CD4-positive, alpha-beta T cell treated with Interleukin-17A for 1 hour (primary cell): ENCODE data around the gene NGB.
"Not testable (repeated sequence)": the region's sequence is repeated elsewhere in the genome, so short reads cannot be mapped to it uniquely, and the experiment has no call there.

Experiments
- DNase-seq: peaks from one replicate; pipeline ENCODE4 v3.0.0-alpha.2; 2020

NGB gene, protein sequence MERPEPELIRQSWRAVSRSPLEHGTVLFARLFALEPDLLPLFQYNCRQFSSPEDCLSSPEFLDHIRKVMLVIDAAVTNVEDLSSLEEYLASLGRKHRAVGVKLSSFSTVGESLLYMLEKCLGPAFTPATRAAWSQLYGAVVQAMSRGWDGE

GRCh38 chr14:77271113-77271710 is at the start of gene NGB:
NGB (minus strand) TSS chr14:77271206; CDS start chr14:77270937, 269 bp downstream.
- no peak for DNase-seq

GRCh38 chr14:77320238-77320935 is 49.4 kb upstream of the NGB start, which contains the start of gene POMT2:
POMT2 (minus strand) TSS chr14:77320883; CDS start chr14:77320681, 202 bp downstream.
- peak; percentile 94 for DNase-seq

DNA sequence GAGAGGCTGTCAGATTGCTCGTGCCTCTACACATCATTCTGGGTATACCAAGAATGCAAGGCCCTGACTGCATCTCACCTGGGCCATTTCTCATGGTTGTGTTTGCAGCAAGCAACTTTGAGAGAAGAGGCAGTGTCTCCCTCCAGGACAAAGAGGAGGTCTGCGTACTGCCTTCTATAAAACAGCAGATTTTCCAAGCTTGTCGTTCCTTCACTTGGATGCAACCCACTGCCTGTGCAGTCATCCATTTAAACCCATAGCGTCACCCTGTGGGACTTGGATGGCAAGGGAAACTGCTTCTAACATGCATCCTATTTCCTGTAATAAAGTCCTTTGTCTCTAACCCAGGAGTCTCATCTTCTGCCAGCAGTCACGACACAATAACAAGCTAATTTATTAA is 48.4 kb upstream of the NGB start:
- DNase-seq, result no peak

DNA sequence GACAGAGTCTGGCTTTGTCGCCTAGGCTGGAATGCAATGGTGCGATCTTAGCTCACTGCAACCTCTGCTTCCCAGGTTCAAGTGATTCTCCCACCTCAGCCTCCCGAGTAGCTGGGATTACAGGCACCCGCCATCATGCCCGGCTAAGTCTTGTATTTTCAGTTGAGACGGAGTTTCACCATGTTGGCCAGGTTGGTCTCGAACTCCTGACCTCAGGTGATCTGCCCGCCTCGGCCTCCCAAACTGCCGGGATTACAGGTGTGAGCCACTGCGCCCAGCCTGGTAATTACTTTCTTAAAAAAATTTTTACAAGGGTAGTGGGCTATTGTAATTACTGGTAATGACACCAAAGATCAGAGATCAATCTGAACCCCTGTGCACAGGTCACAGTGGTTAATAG is 47.8 kb upstream of the NGB start:
- DNase-seq, result not testable (repeated sequence)

- no peak for DNase-seq
These were observed 47.1 kb upstream of the NGB start for GRCh38 chr14:77318006-77318553.

DNA sequence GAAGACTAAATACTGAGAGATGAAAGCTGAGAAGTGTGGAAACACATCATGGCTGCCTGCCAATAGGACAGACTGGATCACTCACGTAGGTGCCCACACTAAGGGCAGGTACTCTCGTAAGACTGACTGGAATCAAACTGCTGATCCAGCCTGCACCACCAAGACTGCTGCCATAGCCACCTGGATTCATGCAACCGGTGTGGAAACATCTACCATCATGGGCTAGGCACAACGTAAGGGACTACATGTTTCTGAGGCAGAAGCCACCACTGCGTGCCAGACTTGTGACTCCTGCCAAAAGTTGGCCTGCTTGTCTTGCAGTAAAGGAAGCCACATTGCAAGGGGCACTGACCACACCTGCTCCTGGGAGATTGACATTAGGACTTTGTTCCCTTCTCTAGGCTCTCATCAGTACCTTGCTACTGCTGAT is 45.9 kb upstream of the NGB start:
- DNase-seq, result no peak

GRCh38 chr14:77316195-77316505 is 45.1 kb upstream of the NGB start:
- no peak for DNase-seq

DNA sequence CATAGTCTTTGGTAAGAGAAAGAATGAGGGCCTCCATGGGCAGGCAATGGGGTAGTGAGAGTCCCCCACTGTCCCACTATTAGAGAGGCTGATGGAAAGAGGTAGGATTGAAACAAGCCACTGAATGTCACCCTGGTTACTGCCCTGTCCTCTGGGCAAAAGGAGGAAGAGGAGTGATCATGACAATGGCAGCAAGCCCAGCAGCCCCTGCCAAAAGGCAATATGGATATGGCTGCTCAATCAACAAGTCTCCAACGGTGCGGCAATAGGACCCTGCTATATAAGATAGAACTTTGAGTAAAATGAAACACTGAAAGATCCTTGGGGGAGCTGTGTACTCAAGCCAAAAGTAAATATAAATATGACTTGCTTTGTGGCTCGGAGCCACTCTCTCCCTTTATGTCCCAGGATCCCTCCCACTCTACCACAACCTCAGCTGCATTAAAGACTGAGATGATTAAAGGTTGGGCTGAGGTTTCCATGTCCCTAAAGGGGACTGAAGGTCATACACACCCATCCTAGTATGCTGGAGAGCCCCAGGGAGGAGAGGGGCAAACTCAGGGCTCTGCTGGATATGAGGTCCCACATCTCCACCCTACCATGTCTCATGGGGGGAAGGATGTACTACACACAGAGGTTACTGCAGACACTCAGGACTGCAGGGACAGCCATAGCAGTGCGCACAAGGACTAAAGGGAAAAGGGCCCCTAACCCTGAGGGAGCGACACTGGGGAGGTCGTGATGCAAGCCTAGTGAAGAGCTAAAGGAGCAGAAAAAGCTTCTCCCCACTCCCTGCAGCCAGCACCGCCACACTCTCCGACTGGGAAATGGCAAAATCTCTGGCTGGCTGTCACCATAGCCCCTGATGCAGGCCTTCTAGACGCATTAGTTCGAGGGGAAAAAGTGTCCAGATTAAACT is 43.8 kb upstream of the NGB start:
- DNase-seq, result no peak

- no peak for DNase-seq
These were observed 43.0 kb upstream of the NGB start for GRCh38 chr14:77314043-77314442.

GRCh38 chr14:77313371-77313770 is 42.4 kb upstream of the NGB start:
- no peak for DNase-seq

GRCh38 chr14:77311217-77311616 is 40.2 kb upstream of the NGB start:
- DNase-seq, result no peak

DNA sequence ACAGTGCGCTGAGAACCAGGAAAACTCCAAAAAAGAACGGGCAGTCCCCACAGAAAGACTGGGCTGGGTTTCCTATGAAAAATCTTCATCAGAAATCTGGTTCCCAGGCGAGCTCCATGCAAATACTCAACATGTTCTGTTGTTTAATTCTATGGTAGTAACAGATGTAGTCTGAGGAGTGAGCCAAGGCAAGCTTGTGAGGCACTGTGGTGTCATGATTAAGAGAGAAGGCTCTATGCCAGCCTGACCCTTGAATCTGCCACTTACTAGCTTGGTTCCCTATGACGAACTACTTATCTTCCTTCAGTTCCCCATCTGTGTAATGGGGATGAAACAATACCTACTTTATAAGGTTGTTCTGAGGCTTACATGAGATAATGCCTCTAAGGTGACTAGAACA is 39.0 kb upstream of the NGB start:
- no peak for DNase-seq

GRCh38 chr14:77309131-77309530 is 38.1 kb upstream of the NGB start:
- no peak for DNase-seq

GRCh38 chr14:77306851-77307496 is 36.0 kb upstream of the NGB start:
- DNase-seq, result no peak

GRCh38 chr14:77306416-77306815 is 35.4 kb upstream of the NGB start:
- no peak for DNase-seq

DNA sequence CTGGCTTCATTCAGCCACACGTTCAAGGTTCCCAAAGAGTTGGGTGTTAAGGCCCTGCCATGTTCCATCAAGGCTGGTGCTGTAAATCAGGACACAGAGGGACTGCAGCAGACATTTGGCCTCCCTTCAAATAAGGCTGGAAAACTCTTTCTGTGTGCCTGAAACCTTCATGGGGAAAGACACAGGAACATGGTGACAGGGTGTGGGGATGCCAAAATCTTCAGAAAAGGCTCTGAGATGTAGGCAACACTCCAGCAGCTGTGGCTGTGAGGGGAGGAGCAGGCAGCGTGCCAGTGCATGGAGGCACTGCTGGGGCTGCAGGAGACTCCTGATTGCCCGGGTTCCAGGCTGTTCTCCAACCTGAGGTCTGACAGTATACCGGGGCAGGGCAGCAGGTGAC is 34.7 kb upstream of the NGB start:
- DNase-seq, result no peak

DNA sequence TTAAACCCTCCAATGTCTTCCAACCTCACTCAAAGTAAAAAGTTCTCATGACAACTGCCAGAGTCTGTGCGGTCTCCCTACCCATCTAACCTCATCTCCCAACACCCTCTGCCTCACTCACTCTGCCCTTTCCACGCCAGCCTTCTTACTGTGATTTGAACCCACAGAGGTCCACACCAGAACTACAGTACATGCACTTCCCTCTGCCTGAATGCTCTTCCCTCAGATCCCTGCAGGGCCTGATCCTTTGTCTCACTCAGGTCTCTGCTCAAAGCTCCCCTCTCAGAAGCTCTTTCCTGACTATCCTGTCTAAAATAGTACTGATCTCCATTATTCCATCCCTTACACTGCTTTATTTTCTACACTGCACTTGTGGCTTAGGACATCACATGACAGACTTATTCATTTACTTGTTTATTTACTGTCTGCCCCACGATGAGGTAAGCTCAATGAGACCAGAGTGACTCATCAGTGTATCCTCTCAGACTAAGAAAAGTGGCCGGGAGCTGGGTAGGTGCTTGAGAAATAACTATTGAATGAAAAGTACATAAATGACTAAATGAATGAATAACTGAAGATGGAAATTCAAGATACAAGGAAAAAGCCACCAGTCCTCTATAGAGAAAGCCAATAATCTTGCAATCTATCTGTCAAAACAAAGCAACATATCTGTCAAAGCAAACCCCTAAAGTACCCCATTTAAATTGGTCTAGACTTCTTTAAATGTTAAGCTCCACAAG is 32.6 kb upstream of the NGB start:
- no peak for DNase-seq

GRCh38 chr14:77302926-77303325 is 31.9 kb upstream of the NGB start:
- DNase-seq, result no peak

DNA sequence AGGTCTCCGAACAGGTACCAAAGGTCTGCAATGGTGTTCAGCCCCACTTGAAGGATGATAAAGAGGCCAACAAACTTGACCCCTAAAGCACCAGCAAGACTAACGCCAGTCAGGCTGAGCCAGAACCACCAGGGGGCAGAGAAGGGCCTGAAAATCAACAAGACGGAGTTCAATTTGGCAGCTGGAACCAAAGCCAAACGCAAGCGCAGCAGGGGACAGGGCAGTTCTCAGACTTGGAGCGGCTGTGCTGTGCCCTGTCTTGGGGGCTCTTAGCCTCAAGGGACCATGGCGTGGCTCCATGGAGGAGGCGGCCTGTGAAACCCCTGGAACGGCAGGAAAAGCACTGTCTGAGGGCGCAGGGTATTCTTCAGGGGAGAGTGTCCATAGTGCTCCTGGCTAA is 30.1 kb upstream of the NGB start:
- peak; percentile 52 for DNase-seq

DNA sequence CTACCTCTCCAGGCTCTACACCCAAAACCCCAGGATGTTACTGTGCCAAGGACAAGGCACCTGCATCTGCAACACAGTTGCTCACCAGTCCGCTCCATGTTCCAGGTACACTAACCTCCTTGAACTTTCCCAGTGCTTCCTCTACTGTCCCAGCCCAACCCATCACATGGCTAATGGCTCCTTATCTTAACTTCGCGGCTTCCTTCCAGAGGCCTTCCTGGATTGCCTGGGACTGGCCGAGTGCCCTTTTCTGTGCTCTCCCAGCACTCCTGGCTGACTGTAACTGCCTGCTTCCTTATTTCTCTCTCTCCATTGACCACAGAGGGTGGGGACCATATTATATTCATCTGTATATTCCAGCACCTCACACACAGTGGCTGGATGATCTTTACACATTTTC is 28.8 kb upstream of the NGB start:
- DNase-seq, result no peak

- no peak for DNase-seq
These were observed 25.9 kb upstream of the NGB start for GRCh38 chr14:77296906-77297305.

DNA sequence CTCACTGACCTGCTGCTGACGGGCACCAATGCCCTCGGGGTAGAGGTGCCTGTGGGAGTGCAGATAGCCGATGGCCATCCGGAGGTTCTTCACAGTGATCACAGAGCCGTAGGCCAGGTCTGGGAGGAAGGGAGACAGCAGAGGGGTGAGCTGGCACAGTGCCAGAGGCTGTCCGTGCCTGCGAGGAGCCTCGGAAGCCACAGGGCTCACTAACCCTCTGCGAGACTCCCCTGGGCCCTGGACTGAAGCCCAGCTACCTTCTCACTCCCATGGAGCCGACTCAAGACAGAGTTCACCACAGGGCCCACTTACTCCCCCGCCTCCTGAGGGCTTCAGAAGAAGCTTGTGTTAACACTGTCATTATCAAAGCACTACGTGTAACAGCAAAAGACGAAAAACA is 25.1 kb upstream of the NGB start:
- DNase-seq, result no peak
